Stimulated activated CD4-positive, alpha-beta T cell treated with anti-CD3 and anti-CD28 coated beads, Interleukin-1b, Interleukin-23, amount 100 ng/mL, for 24 hours (primary cell): ENCODE results near the gene KCNIP2.

Experiments
- DNase-seq, 4 experiments: peaks; one replicate each; pipeline ENCODE4 v3.0.0-alpha.2; 2020; ENCODE audit warnings: low read depth in 4 of 4, low spot score in 1 of 4

KCNIP2 gene

GRCh38 chr10:101843032-101844021 lies at the start of gene KCNIP2:
Gene KCNIP2 (minus strand): TSS chr10:101843800. CDS start chr10:101843568, 232 bp downstream.
- DNase-seq: peak in 1 of 4 experiments; percentile 40

GRCh38 chr10:101892782-101893391 lies 49.3 kb upstream of the KCNIP2 start:
- DNase-seq: no peak

- peak; percentile 39 to 64 (median 49) for DNase-seq
Observed at GRCh38 chr10:101889256-101890210, 45.9 kb upstream of the KCNIP2 start.

DNA sequence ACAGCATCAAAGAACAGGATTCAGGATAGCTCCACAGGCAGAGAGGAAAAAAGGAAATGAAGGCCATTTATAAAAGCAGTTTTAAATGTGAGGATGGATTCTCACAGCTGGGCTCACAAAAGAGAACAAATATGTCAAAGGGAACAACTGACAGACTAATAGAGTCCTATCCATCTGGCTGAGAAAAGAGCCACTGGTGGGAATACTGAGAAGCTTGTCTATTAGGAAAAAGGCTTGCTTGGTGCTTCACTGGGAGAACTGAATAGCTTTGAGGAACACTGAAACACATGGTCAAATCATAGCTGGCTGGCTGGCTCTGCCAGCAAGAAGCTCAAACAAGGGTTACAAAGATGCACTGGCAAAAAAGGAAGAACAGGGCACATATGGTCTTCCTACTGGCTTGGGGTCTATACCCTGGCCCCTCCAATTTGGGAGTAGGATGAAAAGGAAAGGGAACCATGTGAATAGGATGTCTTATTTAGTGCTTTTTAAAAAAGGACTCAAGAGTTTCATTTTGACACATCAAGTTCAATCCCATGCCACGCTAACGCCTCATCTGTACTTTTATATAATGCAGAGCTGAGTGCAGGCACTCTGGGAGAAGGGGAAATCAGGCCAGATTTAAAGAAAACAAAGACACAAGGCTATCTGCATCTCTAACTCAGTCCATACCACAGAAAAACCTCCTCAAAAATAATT lies 44.8 kb upstream of the KCNIP2 start:
- no peak for DNase-seq

DNA sequence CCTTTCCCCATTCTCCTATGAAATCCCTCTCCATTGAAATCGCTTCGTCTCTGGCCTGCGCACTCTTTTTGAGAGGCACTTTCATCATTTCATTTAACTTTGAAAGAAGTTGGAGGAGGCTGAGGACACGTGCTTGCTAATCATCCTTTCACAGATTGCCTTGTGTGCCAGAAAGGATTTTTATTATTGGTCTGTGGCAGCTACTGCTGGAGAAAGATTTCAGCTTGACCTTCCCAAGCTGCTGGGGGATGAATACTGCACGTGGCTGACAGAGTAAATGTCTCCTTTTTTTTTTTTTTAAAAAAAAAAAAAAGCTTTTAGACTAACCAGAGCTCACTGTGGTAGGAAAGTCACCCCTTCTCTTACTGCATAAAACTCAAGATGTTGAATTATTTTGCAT lies 44.2 kb upstream of the KCNIP2 start:
- DNase-seq: no peak

DNA sequence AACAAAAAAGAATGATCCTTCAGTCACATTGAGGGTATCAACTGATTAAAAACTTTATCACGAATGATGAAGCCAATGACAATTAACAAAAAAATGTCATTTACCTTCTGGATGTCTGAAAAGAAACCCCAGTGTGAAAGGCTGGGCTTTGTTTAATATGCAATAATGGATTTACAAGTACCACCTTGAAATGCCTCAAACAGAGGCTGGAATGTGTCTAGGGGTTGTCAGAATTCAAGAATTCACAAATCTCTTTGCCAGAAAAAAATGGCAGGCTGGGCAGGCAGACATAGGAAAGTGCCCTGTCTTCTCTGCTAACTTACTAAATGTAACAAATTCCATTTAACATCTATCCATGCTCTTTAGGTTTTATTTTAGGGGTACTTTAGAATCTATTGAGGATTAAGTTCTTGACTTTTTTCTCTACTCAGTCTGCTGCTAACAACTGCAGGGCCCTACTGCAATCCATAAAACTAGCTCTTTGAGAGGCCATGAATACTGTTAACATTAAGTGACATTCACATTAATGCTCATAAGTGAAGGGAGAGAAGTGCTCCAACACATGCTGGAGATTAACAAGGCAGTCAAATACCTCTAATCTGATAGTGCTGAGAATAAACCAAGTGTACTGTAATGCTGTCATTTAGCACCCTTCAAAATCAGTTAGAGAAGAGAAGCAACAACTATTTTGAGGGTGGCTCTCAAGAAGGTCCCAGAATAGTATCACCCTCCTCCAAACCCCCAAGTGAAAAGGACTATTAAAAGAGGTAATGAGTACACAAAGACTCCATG lies 43.1 kb upstream of the KCNIP2 start:
- DNase-seq: no peak

DNA sequence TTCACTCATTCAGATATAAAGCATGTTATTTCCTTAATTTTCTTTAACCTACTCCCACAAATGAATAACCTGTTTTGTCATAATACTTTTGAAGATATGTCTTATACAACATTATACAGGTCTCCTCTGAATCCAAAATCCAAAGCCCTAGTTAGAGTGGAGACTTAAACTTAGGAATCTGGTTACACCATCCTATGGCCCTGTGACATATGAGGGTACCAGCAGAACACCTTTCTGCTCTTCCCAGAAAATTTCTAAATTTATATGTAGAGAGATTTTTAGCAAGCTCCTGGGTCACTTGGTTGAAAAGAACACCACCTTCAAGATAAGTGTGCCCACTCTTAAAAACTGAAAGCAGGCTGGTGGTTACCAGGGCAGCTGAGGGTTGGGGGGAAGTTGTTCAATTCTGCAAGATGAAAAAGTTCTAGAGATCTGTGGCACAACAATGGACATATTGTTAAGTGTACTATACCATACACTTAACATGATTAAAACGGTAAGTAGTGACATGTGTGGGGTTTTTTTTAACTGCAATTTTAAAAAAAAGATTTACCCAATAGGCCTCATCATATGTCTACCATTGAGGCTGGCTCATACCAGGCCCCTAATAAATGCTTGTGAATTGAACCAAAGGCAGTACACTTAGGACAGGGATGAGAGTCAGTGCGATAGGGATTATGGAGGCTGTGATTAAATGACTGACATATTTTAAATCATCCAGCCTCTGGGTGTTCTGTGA lies 37.6 kb upstream of the KCNIP2 start:
- DNase-seq: no peak

GRCh38 chr10:101880232-101880573 lies 36.6 kb upstream of the KCNIP2 start:
- no peak for DNase-seq

GRCh38 chr10:101879456-101880231 lies 36.0 kb upstream of the KCNIP2 start:
- no peak for DNase-seq

GRCh38 chr10:101878869-101879268 lies 35.3 kb upstream of the KCNIP2 start:
- no peak for DNase-seq

GRCh38 chr10:101875068-101875688 lies 31.6 kb upstream of the KCNIP2 start:
- DNase-seq: no peak

GRCh38 chr10:101874252-101874651 lies 30.7 kb upstream of the KCNIP2 start:
- no peak for DNase-seq

- DNase-seq: no peak
Observed at GRCh38 chr10:101867931-101868330, 24.3 kb upstream of the KCNIP2 start.

DNA sequence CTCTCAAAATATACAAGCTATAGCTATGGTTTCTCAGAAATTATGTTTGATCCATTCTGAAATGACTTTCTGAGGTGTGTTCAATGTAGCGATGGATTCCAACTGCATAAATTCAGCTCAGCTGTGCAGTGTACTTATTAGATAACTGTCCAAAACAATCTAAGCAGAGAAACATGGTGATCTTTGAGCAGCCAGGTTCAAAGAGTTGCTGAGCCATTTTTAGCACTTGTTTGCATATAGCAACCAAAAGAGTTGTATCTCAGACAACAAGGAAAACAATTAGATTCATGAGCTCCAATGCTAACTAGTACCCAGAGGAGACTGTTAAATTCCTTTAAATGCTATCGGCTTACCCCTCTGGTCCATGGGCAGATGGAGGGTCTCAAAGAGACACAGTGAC lies 15.9 kb upstream of the KCNIP2 start:
- no peak for DNase-seq

DNA sequence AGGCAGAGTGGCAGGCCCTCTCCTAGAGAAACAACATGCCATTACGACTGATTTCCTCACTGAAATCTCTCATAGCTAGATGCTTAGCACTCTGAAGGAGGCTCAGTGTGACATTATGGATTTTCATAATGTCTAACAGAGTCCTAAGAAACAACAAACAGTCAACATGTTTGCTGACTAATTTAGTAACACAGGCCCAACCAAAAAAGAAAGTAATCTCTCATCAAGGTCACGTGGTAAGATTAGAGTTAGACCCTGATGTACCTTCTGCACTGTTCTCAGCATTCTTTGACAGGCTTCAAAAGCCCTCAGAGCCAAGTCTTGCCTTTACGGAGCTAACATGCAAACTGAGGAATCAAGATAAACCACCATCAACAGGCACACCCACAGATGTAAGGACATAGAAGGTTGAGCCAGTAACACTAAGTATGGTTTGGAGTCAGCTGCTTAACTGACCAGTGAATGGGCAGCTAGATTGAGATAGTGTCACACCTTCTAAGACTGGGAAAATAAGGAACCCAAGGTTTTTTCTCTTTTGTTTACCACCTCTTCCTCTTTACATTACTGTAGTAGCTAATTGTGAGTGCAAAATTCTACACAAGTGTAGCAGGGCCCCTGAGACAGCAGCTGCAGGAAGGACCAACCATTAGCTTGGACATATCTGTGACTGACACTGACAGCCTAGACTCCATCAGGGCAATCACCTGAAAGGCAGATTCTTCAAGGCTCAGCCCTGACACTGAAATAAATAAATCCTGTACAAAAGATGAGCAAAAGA lies 15.3 kb upstream of the KCNIP2 start:
- no peak for DNase-seq

GRCh38 chr10:101857802-101858476 lies 14.3 kb upstream of the KCNIP2 start:
- no peak for DNase-seq

GRCh38 chr10:101856626-101857025 lies 13.0 kb upstream of the KCNIP2 start:
- DNase-seq: no peak
